Peyer's patch (tissue), 4 donors: ENCODE results near the gene BAAT. TPM values are rescaled to one million over a fixed set of nuclear protein-coding genes. Genes with fewer than 3 reads are reported as not detected.

Experiments used
- DNase-seq, 3 donors: peaks; one replicate each; pipeline ENCODE4 v3.0.0-alpha.2; 2017 to 2019
- H3K27ac ChIP-seq, 4 donors: fragments of 200-600 bp; sonication (generic); one replicate each; pipeline ENCODE4 v1.5.1; 2016 to 2019
- H3K27me3 ChIP-seq, 2 donors: fragments of 200-600 bp; sonication (generic); one replicate each; pipeline ENCODE4 v1.5.1; 2019
- H3K36me3 ChIP-seq, 3 donors: fragments of 200-600 bp; sonication (generic); one replicate each; pipeline ENCODE4 v1.5.1; 2016 to 2019
- H3K4me1 ChIP-seq, 4 donors: fragments of 200-600 bp; sonication (generic); one replicate each; pipeline ENCODE4 v1.5.1; 2016 to 2019
- H3K4me3 ChIP-seq, 4 donors: fragments of 200-600 bp; sonication (generic); 1 replicate in 3 of 4; 2 replicates in 1 of 4; pipeline ENCODE4 v1.5.1; 2016 to 2019; ENCODE audit warnings: mild to moderate bottlenecking in 1 of 4
- H3K9me3 ChIP-seq, 4 donors: fragments of 200-600 bp; sonication (generic); one replicate each; pipeline ENCODE4 v1.5.1; 2016 to 2019; ENCODE audit warnings: mild to moderate bottlenecking in 1 of 4
- CTCF ChIP-seq, 6 experiments: fragments of 450-650 bp in 4 of 6; fragments of 200-600 bp in 2 of 6; sonication (generic) in 1 of 6; IDR thresholded peaks; one replicate each; pipeline ENCODE4 v1.5.1; 2017 to 2019; ENCODE audit warnings: antibody characterized with exemption in 6 of 6, mild to moderate bottlenecking in 3 of 6, moderate library complexity in 1 of 6
- POLR2A ChIP-seq, 2 donors: fragments of 450-650 bp; IDR thresholded peaks; one replicate each; pipeline ENCODE4 v1.5.1; 2017; ENCODE audit warnings: antibody characterized with exemption in 2 of 2, mild to moderate bottlenecking in 2 of 2, moderate library complexity in 2 of 2
- total RNA-seq, 4 donors: library from RNA; depleted of rRNA; stranded (reverse); fragments of >200 nt; gene quantifications; one replicate each; pipeline ENCODE4 v1.1.0, GENCODE V29; 2016

Gene BAAT
- total RNA-seq, 4 donors from 2014 or later, result 1.2 TPM; not detected in 3

GRCh38 chr9:101427957-101428655 lies 43.3 kb upstream of the BAAT start:
- no peak for DNase-seq
- Histone ChIP-seq H3K36me3 (peaks cover 0 to 72% (median 0%) of the 10 kb centered on the region in 3 donors), H3K4me1 (peaks cover 0 to 5% (median 0%) of the 10 kb centered on the region in 4 donors), H3K4me3 (no peak overlapping the region), H3K9me3 (no peaks in the 10 kb centered on the region), H3K27me3 (no peaks in the 10 kb centered on the region), H3K27ac (peak overlapping the region in 2 of 4 donors; percentile 13 to 54)
- no peak for TF ChIP-seq POLR2A (IDR thresholded peaks at IDR 0.05)
- no peak for TF ChIP-seq CTCF (IDR thresholded peaks at IDR 0.05)

GRCh38 chr9:101427358-101427757 lies 42.6 kb upstream of the BAAT start:
- no peak overlapping the region for H3K4me3 ChIP-seq
- peak overlapping the region in 3 of 4 donors; percentile 1 to 54 (median 13) for H3K27ac ChIP-seq
- H3K9me3 ChIP-seq, result no peaks in the 10 kb centered on the region
- no peak for DNase-seq
- TF ChIP-seq CTCF (IDR thresholded peaks at IDR 0.05), result no peak
- no peak for TF ChIP-seq POLR2A (IDR thresholded peaks at IDR 0.05)
- H3K4me1 ChIP-seq, result peaks cover 0 to 5% (median 0%) of the 10 kb centered on the region in 4 donors
- peaks cover 0 to 76% (median 0%) of the 10 kb centered on the region in 3 donors for H3K36me3 ChIP-seq
- no peaks in the 10 kb centered on the region for H3K27me3 ChIP-seq

- TF ChIP-seq CTCF (IDR thresholded peaks at IDR 0.05) (no peak), POLR2A (IDR thresholded peaks at IDR 0.05) (no peak)
- Histone ChIP-seq H3K9me3 (no peaks in the 10 kb centered on the region), H3K4me1 (peaks cover 0 to 3% (median 0%) of the 10 kb centered on the region in 4 donors), H3K27me3 (no peaks in the 10 kb centered on the region), H3K4me3 (no peak overlapping the region), H3K36me3 (peaks cover 0 to 33% (median 0%) of the 10 kb centered on the region in 3 donors), H3K27ac (no peak overlapping the region)
- peak in 1 of 3 donors; percentile 51 for DNase-seq
These were observed 36.9 kb upstream of the BAAT start for GRCh38 chr9:101421653-101422065.

- Histone ChIP-seq H3K4me1 (no peaks in the 10 kb centered on the region), H3K4me3 (no peak overlapping the region), H3K36me3 (peaks cover 0 to 18% (median 0%) of the 10 kb centered on the region in 3 donors), H3K9me3 (peaks cover 0 to 6% (median 0%) of the 10 kb centered on the region in 4 donors), H3K27ac (no peak overlapping the region), H3K27me3 (no peaks in the 10 kb centered on the region)
- TF ChIP-seq POLR2A (IDR thresholded peaks at IDR 0.05), result no peak
- no peak for TF ChIP-seq CTCF (IDR thresholded peaks at IDR 0.05)
- no peak for DNase-seq
These were observed 35.1 kb upstream of the BAAT start for GRCh38 chr9:101419863-101420262.

- TF ChIP-seq POLR2A (IDR thresholded peaks at IDR 0.05), result peak; percentile 10 to 17
- no peak for TF ChIP-seq CTCF (IDR thresholded peaks at IDR 0.05)
- H3K4me1 ChIP-seq, result no peaks in the 10 kb centered on the region
- H3K27me3 ChIP-seq, result no peaks in the 10 kb centered on the region
- H3K36me3 ChIP-seq, result peaks cover 0 to 10% (median 0%) of the 10 kb centered on the region in 3 donors
- DNase-seq, result no peak
- H3K4me3 ChIP-seq, result no peak overlapping the region
- H3K9me3 ChIP-seq, result peaks cover 0 to 6% (median under 1%) of the 10 kb centered on the region in 4 donors
- H3K27ac ChIP-seq, result peak overlapping the region in 1 of 4 donors; percentile 17
These were observed 34.0 kb upstream of the BAAT start for GRCh38 chr9:101418518-101419430.
